NK-92 (cell line): ENCODE results near the gene EGFLAM.

Source experiments
- DNase-seq: peaks from one replicate; lab custom pipeline; 2025; ENCODE audit not compliant: unreplicated experiment; lab: John Stamatoyannopoulos, UW

Gene EGFLAM

DNA sequence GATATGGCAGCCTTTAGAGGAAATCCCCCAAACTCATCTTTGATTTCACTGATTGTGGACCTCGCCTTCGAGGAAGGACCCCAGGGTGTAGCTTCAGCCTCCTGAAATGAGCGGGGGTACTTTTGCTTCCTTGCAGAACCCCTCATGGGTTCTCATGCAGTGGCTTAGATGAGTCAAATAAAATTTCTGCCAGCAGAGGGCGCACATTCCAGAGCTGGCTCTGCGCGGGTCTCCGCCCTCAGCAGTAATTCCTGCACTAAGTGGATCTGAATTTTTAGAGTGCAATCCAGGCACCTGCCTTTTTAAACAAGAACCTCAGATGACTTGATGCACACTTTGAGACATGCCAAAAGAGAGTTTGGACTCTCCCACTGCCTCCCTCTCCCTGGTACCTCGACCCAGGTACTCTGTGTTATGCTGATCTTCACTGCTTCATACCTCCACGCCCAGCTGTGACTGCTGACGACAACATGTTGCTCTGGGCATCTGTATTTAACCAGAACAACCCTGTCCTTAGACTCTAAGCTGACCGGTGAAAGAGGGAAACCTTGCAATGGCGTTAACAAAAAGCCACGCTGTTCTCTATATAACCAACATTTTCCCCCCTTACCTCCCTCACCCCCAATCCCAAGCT lies 7.3 kb downstream of the EGFLAM start:
- DNase-seq = no peak

DNA sequence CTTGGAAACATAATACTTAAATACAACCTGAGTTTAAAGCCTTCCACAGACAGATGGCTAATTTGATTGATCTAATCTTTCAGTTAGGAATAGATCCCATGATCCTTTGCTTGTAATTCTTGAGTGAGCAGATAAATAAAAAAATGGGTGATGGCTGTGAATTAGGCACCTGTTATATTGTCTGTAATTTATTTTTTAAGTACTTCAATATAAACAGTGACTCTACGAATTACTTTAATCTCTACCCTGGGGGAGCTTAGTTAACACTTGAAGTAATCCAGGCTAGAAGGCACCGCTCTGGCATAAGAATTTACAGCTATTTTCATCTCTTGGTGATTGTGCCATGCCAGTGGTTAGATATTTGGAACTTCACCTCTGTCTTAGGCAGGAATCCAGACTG lies 9.0 kb downstream of the EGFLAM start:
- no peak for DNase-seq

DNA sequence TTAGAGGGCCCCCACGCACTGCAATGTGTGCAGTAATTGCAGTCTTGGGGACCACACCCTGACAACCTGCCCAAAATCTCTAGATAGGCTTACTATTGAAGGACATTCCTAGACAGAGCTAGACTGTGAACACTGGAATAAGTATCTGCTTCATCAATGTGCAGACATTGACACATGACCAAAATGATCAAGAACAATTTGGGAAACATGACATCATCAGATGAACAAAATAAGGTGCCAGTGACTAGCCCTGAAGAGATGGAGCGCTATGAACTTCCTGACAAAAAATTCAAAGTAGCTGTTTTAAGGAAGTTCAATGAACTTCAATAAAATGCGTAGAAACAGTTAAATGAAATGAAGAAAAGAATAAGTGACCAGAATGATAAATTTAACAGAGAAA lies 15.3 kb downstream of the EGFLAM start:
- DNase-seq = no peak

DNA sequence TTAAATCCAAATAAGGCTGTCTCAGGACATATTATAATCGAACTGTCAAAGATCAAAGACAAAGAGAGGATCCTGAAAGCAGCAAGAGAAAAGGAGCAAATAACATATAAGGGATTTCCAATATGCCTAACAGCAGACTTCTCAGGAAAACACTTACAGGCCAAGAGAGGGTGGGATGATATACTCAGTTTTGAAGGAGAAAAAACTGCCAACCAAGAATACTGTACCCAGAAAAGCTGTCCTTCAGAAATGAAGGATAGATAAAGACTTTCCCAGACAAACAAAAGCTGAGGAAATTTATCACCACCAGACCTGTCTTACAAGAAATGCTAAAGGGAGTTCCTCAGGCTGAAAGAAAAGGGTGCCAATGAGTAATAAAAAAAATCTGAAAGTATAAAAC lies 16.0 kb downstream of the EGFLAM start:
- no peak for DNase-seq

DNA sequence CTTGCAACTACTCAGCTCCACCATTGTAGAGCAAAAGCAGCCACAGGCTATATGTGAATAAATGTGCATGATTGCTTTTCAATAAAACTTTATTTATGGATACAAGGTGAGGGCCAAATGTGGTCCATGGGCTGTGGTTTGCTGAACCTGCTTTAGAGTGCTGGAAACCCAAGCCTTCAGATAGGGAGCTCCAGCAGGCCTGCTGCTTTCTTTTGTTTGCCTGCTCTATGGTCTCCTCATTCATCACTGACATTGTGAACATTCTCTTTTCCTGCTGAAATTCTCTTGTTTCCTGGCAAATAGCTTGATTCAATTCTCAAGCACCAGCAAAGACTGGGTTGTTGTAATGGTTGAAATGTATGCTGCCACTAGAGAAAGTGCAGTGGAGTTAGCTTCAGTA lies 26.0 kb downstream of the EGFLAM start:
- no peak for DNase-seq

DNA sequence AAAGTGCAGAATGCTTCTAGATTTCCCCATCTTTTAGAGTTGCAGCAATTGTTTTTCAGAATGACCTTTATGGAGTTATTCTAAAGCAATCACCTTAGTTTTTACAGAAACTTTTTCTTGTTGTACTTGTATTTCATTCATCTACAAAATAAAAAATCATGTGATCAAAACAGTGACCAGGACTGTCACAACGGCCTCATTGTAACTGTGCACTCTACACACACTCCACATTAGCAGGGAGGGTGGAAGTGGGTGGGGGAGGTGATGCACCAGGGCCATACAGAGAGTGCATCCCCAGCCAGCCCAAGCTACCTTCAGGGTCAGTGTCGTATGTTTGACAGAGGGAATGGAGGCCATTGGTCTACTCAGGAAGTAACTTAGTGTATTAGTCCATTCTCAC lies 26.9 kb downstream of the EGFLAM start:
- no peak for DNase-seq

DNA sequence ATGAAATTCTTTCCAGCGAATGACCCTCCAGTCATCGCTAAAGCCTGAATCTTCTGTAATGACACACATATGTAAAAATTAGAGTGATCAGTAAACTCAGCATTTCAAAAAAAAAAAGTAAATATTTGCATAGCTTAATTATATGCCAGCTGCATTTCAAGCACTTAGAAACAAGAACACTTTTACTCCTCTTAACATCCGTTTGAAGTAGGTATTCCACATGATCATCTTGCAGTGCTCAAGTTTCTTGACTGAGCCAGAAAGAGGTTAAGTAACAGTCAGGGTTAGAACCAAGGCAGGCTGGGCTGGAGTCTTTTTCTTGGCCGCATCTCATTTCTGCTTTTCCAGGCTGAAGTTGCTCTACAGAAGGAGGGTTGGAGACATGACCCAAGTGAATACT lies 27.6 kb downstream of the EGFLAM start:
- no peak for DNase-seq

DNA sequence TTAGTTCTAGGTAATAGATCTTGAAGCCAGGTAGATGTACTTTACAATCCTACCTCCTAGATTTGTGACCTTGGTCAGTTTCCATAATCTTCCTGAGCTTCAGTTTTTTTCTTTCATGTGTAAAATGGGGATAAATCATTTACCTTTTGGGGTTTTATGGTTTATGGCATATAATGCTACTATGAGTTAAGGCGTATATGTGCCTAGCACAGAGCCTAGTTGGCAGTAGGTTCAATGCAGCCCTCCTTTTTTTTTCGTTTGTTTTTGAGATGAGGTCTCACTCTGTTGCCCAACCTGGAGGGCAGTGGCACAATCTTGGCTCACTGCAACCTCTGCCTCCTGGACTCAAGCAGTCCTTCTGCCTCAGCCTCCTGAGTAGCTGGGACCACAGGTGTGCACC lies 28.8 kb downstream of the EGFLAM start:
- no peak for DNase-seq

DNA sequence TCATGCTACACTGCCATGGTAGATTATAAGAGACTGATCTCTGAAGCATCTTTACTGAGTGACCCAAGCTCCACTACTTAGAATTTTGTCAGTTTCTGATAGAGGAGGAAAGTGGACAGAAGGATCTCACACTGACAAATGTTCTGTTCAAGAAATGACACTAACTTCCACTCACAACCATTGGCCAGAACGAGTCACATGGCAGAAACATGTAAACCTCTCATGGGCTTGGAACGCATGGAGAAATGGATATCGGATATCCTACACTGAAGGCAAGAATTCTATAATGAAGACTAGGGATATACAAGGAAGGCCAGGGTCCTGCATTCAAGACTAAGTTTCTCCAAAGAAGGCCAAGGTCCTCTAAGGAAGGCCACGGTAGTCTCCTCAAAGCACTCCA lies 31.1 kb downstream of the EGFLAM start:
- DNase-seq = no peak

DNA sequence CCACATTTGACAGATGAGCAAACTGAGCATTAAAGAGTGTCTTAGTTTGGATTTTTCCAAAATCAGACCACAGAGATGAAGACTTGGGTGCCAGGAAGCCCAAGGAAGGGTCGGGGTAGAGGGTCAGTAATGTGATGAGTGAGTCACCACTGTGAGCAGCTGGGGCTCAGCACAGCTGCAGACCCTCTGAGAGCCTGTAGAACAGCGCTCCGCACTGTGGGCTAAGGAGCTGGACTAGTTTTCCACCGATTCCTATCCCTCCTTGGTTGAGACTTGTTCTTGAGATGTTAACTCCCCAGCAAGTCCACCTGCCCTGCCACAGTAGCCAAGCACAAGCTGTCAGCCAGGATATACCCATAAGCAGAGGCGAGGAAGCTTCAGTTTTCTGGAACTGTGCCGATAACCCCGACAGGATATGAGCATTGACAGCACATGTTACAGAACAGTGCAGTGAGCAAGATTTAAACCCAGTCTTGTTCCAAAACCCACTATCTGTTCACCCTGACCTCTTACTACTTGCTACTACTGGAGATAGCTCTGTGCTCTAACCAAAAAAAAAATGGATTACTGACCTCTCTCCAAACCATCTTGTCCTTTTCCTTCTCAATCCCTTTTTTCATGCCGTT lies 31.8 kb downstream of the EGFLAM start:
- no peak for DNase-seq

DNA sequence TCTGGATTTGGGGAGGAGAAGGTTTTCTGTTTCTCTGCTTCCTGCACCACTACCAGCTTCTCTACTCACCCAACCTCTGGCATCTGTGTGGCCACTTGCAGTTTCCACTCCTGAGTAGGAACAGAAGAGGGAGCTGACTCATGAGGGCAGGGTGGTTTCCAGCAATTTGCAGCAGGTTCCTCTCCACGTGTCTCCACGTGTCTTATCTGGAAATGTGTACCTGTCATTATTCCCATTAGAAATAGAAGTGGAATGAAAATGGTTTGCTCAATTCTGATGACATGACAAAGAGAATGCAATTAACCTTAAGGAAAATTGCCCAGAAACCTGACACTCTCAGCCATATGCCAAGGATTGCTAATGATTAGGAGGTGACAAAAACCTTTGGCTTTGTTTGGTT lies 33.0 kb downstream of the EGFLAM start:
- no peak for DNase-seq

DNA sequence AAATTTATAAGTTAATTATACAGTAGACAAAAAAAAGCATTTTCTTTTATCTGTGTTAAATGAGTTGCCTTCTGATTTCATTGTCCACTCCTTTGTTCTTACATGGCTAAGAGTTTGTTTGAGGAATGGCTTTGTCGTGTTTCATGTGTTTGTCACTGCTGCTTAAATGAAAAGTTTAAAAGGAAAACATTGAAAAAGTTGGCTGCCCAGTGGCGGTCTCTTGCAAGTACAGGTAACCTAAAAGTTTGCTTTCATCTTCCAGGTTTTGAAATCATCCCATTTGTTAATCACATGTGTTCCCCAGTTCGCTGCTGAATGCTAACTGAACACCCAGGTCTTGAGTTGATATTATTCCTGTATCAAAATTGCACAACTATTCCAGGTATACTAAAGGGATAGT lies 33.9 kb downstream of the EGFLAM start:
- no peak for DNase-seq

DNA sequence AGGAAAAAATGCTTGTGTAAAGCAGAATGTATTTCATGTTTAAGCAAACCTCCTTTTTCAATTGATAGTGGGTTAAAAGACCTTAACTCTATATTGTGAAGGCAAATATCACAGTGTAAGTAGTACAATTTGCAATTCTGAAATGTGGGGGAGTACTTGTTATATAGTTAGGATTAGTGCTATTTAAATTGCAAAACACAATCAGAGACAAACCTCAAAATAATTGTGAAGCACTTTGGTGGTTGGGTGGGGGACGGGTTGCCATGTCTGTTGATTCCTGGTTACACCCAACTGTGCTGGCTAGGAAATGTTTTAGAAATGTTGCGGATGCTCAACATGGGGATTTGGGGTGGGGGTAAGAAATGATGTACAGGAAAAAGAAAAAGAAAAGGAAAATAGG lies 37.4 kb downstream of the EGFLAM start:
- DNase-seq = no peak

DNA sequence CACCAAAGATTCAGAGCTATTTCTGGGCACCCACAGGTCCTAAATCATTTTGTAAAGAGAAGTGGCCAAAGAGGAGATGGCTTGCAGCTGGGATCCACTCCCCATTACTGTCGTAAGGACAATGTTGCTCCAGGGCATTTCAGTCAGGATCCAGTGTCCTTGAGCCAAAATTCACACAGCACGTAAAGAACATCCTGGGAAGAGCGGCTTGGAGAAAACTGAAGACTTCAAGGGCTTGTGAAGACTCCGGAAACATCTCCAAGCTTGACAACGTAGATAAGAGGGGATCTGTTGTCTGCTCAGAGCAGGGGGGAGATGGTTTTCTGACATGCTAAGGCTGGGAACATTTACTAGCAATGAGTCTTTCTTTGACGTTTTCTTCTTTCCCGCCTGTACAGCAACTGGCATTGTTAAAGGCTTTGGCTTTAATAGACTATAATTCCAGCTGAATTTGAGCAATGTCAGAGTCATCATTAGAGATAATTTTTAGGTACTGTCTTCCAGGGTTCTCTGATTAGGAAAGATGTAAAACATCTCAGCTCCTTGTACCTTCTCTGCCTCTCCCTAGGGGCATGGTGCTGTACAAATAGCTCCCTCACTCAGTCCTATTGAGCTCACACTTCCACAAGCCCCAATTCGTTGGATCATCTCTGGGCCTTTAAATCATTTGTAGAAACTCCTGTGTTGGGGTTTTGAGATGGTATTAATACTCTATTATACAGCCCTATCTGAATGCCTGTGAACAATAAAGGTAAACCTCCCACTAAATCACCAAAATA lies 39.7 kb downstream of the EGFLAM start:
- DNase-seq = no peak

DNA sequence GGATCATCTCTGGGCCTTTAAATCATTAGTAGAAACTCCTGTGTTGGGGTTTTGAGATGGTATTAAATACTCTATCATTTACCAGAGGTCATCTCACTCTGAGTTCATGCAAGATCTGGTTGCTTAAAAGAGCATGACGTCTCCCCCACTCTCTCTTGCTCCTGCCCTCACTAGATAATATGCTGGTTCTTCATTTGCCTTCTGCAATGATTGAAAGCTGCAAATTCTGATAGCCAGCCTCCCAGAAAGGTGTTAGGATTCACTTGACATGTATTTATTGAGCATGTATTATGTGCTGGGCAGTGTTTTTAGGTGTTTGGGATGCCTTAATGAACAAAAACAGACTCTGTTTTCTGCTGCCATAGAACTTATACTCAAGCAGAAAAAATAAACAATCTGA lies 41.2 kb downstream of the EGFLAM start:
- no peak for DNase-seq

DNA sequence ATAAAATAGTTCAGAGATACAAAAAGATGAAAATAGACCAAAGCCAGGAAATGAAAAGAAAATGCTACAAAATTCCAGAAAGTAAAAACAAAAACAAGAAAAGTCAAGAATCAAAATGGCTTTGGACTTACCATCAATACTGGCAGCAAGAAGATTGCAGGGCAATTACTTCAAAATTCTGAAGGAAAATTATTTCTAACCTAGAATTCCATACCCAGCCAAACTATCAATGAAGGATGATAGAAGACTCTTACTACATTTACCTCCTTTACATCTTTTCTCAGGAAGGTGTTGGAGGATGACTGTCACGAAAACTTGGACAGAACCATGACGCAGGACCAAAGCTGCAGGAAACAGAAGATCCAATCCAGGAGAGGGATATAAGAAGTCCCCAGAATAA lies 46.8 kb downstream of the EGFLAM start:
- no peak for DNase-seq

DNA sequence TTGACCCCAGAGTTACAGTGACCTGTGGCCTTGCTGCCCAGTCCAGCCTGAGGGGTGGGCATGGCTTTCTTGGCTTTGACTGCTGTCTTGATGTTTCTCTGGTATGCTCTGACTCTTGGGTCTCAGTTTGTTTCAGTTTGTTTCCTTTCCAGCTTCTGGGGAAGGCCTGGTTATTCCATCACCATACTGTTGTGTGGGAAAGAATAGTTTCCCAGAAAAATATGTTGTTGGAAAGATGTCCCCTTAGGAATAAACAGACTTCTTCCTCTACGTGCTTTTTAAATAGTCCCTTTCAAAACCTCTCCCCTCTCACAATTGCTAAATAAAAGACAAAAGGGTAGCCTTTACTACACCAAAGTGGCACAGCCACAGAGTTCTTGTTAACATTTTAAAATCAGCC lies 49.5 kb downstream of the EGFLAM start:
- DNase-seq = no peak

DNA sequence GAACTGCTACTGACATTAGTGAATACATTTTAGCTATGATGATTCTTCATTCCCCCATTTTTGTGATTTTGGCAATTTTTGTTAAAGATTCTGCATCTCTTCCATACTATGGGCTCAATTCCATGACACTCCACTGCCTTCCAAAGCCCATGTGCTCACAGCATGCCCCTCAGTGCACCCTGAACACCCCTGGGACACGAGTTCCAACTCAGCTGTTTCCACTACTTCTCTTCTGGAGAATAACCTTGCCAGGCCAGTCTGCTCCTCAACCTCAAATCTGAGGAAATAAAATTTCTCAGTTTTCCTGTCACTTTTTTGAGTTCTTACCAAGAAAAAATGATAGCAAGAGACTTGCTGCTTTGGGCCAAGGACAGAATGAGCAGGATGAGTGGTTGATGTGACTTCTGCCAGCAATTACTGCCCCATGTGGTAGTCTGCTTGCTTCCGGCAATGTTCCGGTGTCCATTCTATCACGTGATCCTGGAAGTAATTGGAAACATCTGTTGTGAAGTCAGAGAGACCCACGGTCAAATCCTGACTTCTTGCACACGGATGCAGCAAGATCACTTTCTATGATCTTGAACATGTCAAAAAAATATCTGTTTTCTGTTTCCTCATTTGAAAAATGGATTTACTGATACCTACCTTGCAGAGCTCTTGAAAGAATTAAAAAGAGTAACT lies 58.3 kb downstream of the EGFLAM start:
- DNase-seq = no peak

DNA sequence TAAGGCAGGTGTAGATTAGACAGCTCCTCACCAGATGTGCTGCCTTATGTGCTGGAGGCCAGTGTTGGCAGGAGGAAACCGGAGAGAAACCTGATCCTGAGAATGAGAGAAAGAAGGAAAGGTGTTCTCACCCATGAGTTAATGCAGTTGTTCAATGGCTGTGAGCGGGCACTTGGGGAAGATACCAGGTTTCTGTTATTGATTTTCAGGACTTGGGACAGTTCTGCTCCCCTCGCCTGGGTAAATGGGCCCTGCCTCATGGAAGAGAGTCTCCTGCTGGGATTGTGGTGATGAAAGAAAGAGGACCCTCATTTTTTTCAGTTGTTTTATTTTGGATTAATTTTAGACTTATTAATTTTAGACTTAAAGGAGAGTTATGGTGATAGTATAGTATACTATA lies 59.5 kb downstream of the EGFLAM start:
- no peak for DNase-seq

DNA sequence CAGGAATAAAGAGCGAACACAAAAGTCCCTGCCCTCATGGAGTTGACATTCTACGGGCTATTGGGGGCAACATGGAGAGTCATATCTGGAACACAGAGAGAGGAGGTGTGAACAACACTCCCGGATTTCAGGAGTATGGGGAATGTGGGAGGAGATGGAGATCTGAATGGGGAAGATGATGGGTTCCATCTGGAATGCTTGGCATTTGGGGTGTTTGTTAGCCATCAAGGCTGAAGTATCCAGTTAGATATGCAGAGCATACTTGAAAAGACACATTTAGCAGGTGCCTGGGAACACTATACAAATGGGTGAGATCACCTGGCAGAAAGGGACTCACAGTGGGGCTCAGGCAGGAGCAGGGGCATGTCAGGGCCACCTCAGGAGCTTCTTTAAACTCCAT lies 61.1 kb downstream of the EGFLAM start:
- no peak for DNase-seq

DNA sequence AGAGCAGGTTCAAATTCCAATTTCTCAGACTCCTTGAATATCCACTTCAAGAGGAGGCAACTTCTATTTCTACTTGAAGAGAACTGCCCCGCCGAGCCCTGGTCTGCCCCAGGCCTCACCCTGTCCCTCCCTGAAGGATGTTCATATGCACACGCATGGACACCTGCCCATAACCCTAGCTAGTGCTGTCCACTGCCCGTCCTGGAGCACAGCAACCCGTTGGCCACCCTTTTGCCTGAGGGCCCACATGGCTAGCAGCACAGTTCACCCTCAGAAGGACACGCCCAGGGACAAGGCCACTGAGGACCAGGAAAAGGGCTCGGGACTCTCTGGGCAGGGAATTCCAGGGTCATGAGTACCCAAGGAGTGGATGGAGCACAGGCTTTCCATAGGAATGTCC lies 63.6 kb downstream of the EGFLAM start:
- DNase-seq = no peak
